NCI-H2196 treated with DMSO at 0.1 percent for 48 hours (cell line): ENCODE results near the gene TOPBP1.
"Not testable (repeated sequence)": the region's sequence is repeated elsewhere in the genome, so short reads cannot be mapped to it uniquely, and the experiment has no call there.

Experiments used
- DNase-seq: peaks from one replicate; lab custom pipeline; 2025; ENCODE audit not compliant: unreplicated experiment; lab: John Stamatoyannopoulos, UW

The TOPBP1 gene

DNA sequence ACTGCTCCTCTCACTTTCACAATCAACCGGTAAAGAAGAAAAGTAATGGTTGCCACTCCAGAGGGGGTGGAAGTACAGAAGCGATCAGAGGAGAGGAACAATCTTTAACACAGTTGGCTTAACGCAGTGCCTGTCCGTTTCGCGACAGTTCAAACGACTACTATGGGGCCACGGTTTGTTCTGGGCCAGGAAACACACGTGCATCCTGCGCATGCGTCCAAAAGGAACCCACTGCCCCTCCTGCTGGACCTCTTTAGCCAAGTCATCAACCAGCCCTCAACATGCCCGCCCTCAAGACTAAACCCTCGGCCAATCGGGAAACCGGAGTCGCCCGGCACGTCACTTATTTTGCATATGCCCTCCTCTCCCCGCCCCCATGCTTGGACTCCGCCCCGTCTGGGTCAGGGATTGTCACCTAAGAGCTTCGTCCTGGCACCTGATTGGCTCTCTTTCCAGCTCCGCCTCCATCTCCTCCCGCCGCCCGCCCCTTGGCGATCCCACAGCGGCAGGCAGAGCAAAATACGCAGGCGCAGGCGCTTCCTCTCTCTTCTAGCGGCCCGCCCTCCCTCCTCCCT is 88.6 kb downstream of the TOPBP1 start:
- no peak for DNase-seq

DNA sequence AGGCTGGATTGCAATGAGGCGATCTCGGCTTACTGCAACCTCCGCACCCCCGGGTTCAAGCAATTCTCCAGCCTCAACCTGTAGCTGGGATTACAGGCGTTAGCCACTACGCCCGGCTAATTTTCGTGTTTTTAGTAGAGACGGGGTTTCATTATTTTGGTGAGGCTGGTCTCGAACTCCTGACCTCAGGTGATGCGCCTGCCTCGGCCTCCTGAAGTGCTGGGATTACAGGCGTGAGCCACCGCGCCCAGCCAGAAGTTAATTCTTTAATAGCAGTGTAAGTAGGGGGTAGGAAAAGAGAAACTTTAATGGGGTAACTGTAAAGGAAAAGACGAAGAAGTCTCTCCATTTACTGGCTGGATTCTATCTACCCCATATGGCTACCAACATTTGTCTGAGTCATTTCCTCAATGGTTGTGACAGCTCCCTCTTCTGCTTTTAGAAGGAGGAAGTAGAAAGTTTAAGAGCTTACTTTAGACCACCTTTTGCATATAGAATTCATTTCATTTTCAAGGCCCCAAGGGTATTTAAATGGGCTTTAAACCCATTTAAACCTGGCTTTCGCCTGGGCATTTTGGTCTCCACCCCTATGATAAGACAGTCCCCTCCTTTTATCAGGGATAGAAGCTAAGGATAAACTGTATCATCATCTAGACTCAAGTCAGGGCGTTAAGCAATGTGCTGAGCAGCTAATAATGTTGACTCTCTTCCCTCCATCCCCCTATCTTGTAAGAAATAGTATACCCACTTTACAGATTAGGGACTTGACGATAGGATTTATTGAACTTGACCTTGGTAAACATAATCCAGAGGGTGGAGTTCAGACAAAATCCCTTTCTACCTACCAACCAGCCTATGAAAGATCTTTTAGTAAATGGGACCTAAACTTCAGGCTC is 89.3 kb downstream of the TOPBP1 start:
- no peak for DNase-seq

DNA sequence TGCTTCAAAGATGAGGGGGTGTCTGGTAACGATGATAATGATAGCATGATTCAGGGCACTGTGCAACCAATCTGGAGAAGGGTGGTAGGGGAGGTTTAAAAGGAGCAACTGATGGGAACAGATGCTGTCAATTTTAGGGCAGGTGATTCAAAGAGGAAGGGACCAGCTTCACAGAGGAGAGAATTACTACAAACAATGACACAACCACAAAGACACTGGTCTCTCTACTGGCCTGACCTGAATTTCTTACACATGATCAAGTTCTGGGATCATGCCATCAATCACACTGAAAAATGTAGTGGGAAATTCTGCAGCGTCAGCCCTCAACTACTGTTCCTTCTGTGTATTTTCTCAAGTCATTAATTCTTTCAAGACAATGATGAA is 90.8 kb downstream of the TOPBP1 start:
- no peak for DNase-seq

DNA sequence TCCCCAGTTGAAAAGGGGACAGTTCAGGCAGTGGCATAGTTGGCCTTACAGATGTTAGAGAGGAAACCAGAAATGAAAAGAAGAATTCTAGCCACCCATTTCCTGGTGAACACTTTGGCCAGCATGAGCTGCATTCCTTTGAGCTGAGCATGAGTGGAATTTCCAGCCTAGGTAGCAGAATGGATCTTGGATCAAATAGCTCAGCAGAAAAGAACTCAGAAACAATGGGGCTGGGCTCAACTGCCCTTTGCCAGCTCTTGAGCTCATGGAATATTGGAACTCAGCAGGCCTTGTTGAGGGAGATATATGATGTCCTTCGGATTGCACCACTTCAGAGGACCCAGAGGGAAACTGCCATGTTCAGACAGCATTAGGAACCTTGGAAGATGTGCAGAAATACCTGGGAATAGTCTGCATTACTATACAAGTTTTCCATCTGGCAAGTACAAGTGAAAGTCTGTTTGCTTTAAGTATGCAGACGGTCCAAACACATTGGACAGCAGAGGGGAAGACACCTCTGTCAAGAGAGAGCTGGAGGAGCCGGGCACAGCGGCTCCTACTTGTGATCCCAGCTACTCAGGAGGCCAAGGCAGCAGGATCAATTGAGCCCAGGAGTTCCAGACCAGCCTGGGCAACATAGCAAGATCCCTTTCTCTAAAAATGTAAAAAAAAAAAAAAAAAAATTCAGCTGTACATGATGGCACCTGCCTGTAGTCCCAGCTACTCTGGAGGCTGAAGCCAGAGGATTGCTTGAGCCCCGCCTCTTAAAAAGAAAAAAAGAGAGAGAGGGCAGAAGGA is 91.4 kb downstream of the TOPBP1 start:
- no peak for DNase-seq

DNA sequence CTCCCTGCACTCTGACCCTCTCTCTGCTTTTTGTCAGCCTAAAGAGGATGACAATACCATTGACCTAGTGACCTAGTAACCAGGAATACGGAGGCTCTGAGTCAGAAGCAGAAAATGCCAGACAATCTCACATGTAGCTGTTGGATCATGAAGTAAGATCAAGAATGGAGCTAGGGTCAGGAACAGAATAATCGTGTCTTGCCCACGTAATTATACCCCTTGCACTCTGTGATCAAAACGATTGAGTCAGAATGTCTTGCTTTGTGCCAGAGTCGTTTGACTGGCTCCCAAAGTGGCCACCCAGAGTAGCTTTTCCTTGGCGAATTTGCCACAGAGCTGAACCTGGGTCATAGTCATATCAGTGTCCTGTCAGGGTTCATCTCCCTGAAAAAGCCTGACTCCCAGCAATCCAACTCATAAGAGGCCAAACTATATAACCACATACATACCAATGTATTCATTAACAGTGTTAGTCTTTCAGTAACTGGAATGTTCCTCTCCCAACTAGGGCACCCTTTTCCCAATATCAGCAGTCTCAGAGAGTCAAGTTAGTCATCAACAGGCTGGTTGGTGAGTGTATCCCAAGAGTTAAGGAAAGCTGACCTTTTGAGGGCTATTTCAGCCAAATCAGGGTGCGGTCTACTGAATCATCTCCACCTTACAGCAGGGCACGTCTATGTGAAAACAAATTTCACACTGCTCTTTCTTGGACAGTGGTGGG is 93.3 kb downstream of the TOPBP1 start:
- no peak for DNase-seq

- no peak for DNase-seq
Observed at GRCh38 chr3:133563816-133564215, 97.9 kb downstream of the TOPBP1 start.

DNA sequence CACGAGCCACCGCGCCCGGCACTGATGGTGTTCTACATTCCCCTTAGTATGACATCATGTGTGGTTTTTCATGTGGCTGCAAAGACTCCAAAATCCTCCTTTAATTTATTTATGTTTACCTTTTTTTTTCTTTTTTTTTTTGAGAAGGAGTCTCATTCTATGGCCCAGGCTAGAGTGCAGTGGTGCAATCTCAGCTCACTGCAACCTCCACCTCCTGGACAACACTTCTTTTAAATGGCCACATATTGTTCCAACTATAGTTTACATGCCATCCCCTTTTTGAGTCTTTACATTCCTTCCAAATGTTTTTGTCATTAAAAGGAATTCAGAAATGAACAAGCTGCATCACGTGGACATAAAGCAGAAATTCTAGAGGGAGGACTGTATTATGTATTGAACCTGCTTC is 98.6 kb downstream of the TOPBP1 start:
- no peak for DNase-seq

DNA sequence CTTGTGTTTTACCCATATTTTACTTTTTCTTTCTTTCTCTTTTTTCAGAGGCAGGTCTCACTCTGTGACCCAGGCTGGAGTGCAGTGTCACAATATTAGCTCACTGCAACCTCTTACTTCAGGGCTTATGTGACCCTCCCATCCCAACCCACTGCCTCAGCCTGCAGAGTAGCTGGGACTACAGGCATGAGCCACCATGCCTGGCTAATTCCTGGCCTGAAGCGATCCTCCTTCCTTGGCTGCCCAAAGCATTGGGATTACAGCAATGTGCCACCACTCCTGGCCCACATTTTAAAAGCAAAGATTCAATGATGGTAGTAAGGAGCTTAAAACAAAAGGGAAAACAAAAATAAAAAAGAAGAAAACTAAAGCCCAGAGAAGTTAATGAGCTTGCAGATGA is 99.4 kb downstream of the TOPBP1 start:
- no peak for DNase-seq

GRCh38 chr3:133561679-133562078 is 100.1 kb downstream of the TOPBP1 start:
- DNase-seq: no peak

- not testable (repeated sequence) for DNase-seq
Observed at GRCh38 chr3:133551589-133551988, 110.2 kb downstream of the TOPBP1 start.
